ENCODE measurements around the gene KRT80.

KRT80 gene

GRCh38 chr12:52164624-52165023 lies 27.2 kb downstream of the KRT80 start:
- no peak for DNase-seq
- TF ChIP-seq POLR2A (IDR thresholded peaks at IDR 0.05; ENCODE audit: low read length) (no peak), GATA1 (IDR thresholded peaks at IDR 0.05; ENCODE audit: low read depth, low read length) (no peak)

GRCh38 chr12:52162981-52163380 lies 28.8 kb downstream of the KRT80 start:
- TF ChIP-seq POLR2A (IDR thresholded peaks at IDR 0.05; ENCODE audit: low read length), result no peak
- TF ChIP-seq GATA1 (IDR thresholded peaks at IDR 0.05; ENCODE audit: low read depth, low read length), result no peak

GRCh38 chr12:52160200-52160599 lies 31.6 kb downstream of the KRT80 start:
- TF ChIP-seq POLR2A (IDR thresholded peaks at IDR 0.05; ENCODE audit: low read length) (no peak), GATA1 (IDR thresholded peaks at IDR 0.05; ENCODE audit: low read depth, low read length) (no peak)
- no peak for DNase-seq

More at GRCh38 chr12:52162981-52163380, 28.8 kb downstream of the KRT80 start:
- no peak for DNase-seq

- TF ChIP-seq POLR2A (IDR thresholded peaks at IDR 0.05; ENCODE audit: low read length) (no peak), GATA1 (IDR thresholded peaks at IDR 0.05; ENCODE audit: low read depth, low read length) (no peak)
- no peak for DNase-seq
Measured at GRCh38 chr12:52157566-52158150, 34.2 kb downstream of the KRT80 start.

DNA sequence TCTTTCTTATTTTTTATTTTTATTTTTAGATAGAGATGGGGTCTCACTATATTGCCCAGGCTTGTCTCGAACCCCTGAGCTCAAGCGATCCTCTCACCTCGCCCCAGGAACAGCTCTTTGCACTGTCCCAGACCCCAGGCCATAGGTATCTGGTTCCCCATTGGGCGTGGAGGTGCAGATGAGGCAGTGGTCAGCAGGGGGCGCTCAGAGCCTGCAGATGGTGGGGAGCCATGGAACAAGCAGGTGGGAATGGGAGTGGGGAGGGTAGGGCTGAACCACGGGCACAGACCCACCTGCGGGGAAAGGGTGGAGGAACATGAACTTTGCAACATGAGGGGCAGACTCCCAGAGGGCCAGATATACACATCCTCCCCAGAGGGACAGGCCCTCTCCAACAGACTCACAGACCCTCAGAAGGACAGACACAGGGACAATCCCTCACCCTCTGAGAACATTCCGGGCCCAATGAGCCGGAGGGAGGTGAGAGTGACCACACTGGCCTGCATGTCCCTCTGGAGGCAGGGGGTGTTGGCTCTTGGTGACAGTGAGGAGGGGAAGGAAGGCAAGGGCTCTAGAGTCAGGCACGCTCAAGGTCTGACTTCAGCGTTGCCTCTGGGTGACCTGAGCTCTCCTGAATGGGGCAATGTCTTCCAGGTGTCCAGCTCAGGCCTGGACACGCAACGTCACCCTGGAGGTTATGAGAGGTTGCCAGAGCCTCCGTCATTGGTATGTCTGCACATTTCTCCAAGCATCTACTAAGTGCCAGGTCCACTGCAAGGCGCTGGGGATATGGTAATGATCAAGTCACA lies 34.9 kb downstream of the KRT80 start:
- no peak for TF ChIP-seq GATA1 (IDR thresholded peaks at IDR 0.05; ENCODE audit: low read depth, low read length)
- no peak for TF ChIP-seq POLR2A (IDR thresholded peaks at IDR 0.05; ENCODE audit: low read length)
- DNase-seq, result peak; percentile 48 to 82

- no peak for DNase-seq
- TF ChIP-seq POLR2A (IDR thresholded peaks at IDR 0.05; ENCODE audit: low read length) (no peak), GATA1 (IDR thresholded peaks at IDR 0.05; ENCODE audit: low read depth, low read length) (no peak)
Measured at GRCh38 chr12:52156311-52156710, 35.5 kb downstream of the KRT80 start.

- DNase-seq, result peak in 1 of 2 experiments; percentile 35
- TF ChIP-seq POLR2A (IDR thresholded peaks at IDR 0.05; ENCODE audit: low read length), result no peak
- TF ChIP-seq GATA1 (IDR thresholded peaks at IDR 0.05; ENCODE audit: low read depth, low read length), result no peak
Measured at GRCh38 chr12:52155048-52155868, 36.6 kb downstream of the KRT80 start.

- no peak for DNase-seq
- no peak for TF ChIP-seq GATA1 (IDR thresholded peaks at IDR 0.05; ENCODE audit: low read depth, low read length)
- no peak for TF ChIP-seq POLR2A (IDR thresholded peaks at IDR 0.05; ENCODE audit: low read length)
Measured at GRCh38 chr12:52152905-52153317, 38.9 kb downstream of the KRT80 start.

DNA sequence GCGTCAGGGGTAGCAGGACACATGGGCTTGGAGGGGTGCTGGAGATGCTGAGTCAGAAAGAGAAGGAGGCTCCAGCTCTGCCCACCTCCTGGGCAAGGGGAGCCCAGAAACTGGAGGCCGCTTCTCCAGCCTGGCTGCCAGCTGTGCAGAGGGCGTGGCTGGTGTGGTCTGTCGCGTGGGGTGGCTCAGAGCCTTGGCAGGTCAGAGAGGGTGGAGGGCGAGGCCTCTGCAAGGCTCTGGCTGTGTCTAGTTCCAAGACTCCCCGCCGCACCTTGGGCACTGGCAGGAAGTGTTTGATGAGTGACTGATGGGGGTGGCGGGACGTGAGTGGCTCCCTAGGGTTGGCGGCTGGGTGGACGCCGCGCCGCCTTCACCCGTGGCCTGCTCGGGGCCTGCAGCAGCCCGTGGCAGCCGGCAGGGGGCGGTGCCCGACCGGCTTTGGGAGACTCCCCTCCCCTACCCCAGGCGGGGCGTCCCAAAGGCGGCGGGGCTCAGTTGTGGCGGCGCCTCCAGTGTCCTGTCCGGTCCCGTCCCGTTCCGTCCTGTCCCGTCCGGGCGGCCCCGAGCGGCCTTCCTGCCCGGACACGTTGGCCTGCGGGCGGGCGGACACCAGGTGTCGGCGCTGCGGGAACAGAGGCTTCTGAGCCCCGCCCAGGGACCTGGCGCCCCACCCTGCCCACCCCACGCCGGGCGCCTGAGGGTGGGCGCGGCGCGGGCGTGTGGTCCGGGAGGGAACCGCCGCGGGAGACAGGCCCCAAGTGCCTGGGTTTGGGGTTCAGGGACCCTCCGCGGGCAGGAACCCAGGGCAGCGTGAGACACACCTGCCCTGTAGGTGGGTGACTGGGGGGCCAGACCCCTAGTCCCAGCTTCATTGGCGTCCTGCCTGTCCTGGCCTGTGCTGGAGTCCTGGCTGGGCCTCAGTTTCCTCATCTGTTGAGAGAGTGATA lies 39.7 kb downstream of the KRT80 start:
- peak; percentile 64 to 78 for DNase-seq
- TF ChIP-seq GATA1 (IDR thresholded peaks at IDR 0.05; ENCODE audit: low read depth, low read length), result no peak
- TF ChIP-seq POLR2A (IDR thresholded peaks at IDR 0.05; ENCODE audit: low read length), result peak; percentile 35

GRCh38 chr12:52151153-52151836 lies 40.5 kb downstream of the KRT80 start:
- TF ChIP-seq POLR2A (IDR thresholded peaks at IDR 0.05; ENCODE audit: low read length), result no peak
- TF ChIP-seq GATA1 (IDR thresholded peaks at IDR 0.05; ENCODE audit: low read depth, low read length), result no peak
- no peak for DNase-seq

DNA sequence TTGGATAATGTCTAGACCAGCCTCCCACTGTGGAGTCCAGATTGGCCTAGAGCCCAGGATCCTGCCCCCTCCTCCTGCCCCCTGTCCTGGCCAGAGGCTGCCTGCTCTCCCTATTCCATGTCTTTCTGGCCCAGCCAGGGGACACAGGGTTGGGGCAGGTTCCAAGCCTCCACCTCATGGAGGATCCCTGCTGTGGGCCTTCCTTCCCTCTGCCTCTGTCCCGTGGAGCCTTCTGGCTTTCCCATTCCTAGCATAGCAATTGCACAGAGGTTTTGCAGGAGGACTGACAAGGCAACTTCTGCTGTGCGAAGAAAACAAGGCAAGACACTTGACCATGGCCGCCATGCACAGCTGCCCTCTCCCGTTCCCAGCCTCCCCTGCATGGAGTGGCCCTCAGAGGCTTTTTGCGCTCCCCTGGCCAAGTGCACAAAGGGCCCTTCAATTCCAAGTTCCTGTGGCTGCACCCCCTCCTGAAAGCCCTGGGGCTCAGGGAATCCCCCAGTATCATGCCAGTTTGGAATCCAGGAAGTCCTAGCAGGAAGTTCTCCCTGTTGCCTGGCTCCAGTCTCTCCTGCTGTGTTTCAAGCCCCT lies 42.1 kb downstream of the KRT80 start:
- no peak for DNase-seq
- TF ChIP-seq POLR2A (IDR thresholded peaks at IDR 0.05; ENCODE audit: low read length) (no peak), GATA1 (IDR thresholded peaks at IDR 0.05; ENCODE audit: low read depth, low read length) (no peak)

GRCh38 chr12:52149182-52149641 lies 42.6 kb downstream of the KRT80 start:
- no peak for TF ChIP-seq GATA1 (IDR thresholded peaks at IDR 0.05; ENCODE audit: low read depth, low read length)
- TF ChIP-seq POLR2A (IDR thresholded peaks at IDR 0.05; ENCODE audit: low read length), result no peak
- no peak for DNase-seq

All from erythroblast (primary cell).